GM12801 (cell line): ENCODE results near the gene TCN1.

Experiments
- TF ChIP-seq, protein P1 (sequence below): IDR thresholded peaks from one replicate; pipeline ENCODE4 v1.5.1; 2011; ENCODE audit warnings: control low read depth; ENCODE audit not compliant: insufficient read length; ENCODE audit errors: extremely low read depth

TCN1 gene

GRCh38 chr11:59849129-59849528 lies 17.2 kb downstream of the TCN1 start:
- TF ChIP-seq, protein P1, sequence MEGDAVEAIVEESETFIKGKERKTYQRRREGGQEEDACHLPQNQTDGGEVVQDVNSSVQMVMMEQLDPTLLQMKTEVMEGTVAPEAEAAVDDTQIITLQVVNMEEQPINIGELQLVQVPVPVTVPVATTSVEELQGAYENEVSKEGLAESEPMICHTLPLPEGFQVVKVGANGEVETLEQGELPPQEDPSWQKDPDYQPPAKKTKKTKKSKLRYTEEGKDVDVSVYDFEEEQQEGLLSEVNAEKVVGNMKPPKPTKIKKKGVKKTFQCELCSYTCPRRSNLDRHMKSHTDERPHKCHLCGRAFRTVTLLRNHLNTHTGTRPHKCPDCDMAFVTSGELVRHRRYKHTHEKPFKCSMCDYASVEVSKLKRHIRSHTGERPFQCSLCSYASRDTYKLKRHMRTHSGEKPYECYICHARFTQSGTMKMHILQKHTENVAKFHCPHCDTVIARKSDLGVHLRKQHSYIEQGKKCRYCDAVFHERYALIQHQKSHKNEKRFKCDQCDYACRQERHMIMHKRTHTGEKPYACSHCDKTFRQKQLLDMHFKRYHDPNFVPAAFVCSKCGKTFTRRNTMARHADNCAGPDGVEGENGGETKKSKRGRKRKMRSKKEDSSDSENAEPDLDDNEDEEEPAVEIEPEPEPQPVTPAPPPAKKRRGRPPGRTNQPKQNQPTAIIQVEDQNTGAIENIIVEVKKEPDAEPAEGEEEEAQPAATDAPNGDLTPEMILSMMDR = no peak

- TF ChIP-seq, protein P1 = no peak
These were observed 18.7 kb downstream of the TCN1 start for GRCh38 chr11:59847626-59848025.

DNA sequence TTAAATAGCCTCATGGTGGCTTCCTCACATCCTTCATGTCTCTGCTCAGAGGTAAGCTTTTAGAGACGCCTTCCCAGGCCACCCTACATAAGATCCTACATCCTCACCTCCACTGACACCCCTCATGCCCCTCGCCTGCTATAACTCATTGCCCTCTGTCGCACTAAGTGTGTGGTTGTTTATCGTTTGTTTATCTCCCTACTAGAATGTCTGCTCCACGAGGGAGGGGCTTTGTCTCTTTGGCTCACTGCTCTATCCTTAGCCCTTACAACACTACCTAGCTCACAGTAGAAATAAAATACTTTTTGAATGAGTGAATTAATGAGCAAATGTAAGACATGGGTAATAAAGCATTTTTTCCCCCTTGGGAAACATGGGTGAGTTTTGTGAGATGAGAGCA lies 19.7 kb downstream of the TCN1 start:
- TF ChIP-seq, protein P1 = no peak

DNA sequence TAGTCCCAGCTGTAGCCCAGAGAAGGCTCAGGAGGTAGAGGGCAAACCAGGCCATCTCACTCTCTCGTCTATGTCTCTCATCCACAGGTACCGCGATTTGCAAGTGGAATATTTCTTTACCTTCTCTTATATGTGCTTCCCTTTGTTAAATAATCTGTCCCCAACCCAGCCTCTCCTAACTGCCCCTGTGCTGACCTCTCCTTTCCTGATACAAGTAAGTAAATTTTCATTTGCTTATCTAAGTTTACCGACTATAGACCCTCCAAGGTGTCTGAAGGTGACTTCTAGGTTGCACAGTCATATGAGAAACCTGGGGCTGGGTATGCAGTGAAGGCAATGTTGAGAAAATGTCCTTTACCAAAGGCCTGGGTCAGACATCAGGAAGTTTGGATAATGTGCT lies 20.9 kb downstream of the TCN1 start, which contains the start of gene CBLIF:
Gene CBLIF, minus strand, starts transcription at position 101 of the 400 bp plus-strand sequence. Its CDS starts 46 bp downstream, at position 55.
- TF ChIP-seq, protein P1 = no peak

DNA sequence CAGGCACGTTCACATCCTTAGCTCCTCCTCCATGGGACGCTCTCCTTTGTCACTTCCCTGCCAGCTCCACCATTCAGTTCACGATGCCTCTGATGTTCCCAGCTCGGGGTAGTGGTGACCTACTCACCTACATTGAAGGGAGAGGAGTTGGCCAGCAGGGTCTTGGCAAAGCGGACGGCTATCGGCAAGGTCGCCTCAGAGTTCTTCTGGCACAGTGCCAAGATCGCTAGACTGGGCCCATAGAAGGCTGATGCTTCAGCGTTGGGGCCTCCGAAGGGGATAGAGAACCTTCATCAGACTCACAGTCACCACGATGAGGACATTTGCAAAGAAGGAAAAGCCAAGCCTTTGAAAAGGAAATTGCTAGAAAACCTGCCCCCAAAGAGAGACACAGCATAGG lies 24.0 kb downstream of the TCN1 start:
- TF ChIP-seq, protein P1 = no peak

- TF ChIP-seq, protein P1 = no peak
These were observed 24.8 kb downstream of the TCN1 start for GRCh38 chr11:59841514-59841913.

GRCh38 chr11:59839615-59840014 lies 26.7 kb downstream of the TCN1 start:
- TF ChIP-seq, protein P1 = no peak

DNA sequence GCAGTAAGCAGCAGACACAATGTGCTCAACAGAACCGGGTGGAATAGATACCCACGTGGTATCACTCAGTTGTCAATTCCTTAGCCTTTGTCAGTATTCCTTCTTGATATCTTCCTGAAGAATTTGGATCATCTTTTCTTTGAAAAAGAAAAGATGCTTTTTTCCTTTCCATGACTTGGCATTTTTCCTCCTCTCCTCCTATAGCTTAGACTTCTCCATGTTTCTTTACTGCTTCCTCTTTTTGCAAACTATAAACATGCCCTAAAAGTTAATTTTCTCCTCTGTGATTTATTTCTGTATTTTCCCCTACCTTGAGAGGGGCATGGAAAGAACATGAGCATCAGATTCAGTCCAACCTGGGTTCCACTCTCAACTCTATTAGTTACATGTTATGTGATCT lies 32.7 kb downstream of the TCN1 start:
- TF ChIP-seq, protein P1 = no peak
